Left ventricle myocardium superior (tissue), 1 donor: ENCODE results near the gene ARL6IP6. TPM values are rescaled to one million over a fixed set of nuclear protein-coding genes. Genes with fewer than 3 reads are reported as not detected.

Experiments used
- ATAC-seq: fragments of 200-7000 bp; cut with Tn5 transposase; one replicate; pipeline ENCODE4 v1.9.1; 2020; ENCODE audit warnings: mild to moderate bottlenecking, moderate library complexity
- DNase-seq: peaks from one replicate; pipeline ENCODE4 v3.0.0-alpha.2; 2020
- intact Hi-C: fragments of 100-400 bp; cut with micrococcal nuclease; formaldehyde crosslinking; loops from one replicate; pipeline ENCODE4 v1.11.0; 2022
- total RNA-seq: library from RNA; stranded (reverse); fragmentation: NEBNext Ultra II Directional; extraction: Animal tissue kit (Norgen Biotek cat#: 25700); gene quantifications from one replicate; pipeline ENCODE4 v1.2.1, GENCODE V29; 2021
- donor health status: DM: no; HTN: yes; CAD: no; lungs with severe emphysema.

The ARL6IP6 gene
- total RNA-seq, 1 donor from 2014 or later, result 7.6 TPM

DNA sequence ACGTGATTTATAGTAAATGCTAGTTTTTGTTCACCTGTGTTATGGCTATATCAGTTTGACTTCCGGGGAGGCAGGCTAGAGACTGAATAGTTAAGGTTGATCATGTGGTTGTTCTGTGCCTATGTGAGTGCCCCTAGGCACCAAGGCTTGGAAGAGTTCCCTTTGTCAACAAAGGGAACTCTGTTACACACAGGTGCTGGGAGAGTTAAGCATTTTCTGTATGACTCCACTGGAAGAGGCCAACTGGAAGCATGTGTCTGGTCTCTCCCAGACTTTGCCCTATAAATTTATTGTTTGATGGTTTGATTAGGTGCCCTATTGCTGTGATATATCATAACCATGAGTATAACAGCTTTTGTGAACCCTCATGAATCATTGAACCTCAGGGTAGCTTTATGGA is 63.8 kb downstream of the ARL6IP6 start:
- DNase-seq (no peak), ATAC-seq (no peak)
- intact Hi-C loops, result no loop called here

DNA sequence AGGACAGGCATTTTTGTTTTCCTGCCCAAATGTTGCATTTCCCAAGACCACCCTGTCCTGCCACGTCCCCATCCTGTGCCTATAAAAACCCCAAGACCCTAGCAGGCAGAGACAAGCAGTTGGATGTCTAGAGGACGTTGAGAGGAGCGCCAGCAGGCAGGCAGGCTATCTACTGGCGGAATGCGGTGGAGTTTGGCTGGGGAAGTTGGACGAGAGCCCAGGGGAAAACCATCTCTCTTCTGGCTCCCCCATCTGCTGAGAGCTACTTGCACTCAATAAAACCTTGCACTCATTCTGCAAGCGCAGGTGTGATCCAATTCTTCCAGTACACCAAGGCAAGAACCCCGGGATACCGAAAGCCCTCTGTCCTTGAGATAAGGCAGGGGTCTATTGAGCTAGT is 72.5 kb downstream of the ARL6IP6 start:
- DNase-seq (no peak), ATAC-seq (no peak)
- intact Hi-C loops, result no loop called here

DNA sequence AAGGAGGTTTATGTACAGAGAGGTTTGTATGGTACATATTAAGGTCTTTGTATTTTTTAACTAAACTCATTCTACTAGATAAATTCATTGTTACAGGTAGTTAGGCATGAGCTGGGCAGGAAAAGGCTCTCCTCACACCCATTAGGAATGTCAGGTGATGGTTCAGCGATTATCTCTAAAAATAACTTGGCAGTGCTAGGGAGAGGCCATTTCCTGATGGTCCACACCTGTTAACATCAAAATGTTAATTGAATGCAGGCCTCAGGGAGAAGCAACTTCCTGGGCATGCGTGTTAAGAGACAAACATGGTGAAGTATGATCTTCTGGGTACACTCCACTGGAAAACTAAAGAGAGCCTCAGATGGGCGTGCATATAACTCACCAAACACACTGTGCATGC is 73.6 kb downstream of the ARL6IP6 start:
- ATAC-seq (no peak), DNase-seq (no peak)
- intact Hi-C loops, result no loop called here

DNA sequence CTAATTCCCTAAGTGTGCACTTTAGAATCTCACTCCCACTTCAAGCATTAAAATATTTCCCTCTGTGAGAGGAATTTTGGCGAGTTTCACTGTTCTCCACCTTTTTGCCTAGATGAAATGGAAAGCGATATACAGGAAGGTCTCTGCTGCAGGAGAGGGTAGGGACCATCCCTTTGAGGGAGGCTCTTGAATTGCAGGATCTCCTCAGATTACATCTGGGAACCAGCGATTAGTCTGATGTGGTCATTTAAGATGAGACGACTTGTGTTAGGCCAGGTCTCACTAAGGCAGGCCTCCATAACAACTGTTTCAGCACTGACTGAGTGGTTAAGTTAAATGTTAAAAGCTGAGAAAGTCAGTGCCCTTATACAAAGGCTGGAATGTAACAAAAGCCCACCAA is 74.6 kb downstream of the ARL6IP6 start:
- DNase-seq (no peak), ATAC-seq (no peak)
- intact Hi-C loops, result no loop called here

DNA sequence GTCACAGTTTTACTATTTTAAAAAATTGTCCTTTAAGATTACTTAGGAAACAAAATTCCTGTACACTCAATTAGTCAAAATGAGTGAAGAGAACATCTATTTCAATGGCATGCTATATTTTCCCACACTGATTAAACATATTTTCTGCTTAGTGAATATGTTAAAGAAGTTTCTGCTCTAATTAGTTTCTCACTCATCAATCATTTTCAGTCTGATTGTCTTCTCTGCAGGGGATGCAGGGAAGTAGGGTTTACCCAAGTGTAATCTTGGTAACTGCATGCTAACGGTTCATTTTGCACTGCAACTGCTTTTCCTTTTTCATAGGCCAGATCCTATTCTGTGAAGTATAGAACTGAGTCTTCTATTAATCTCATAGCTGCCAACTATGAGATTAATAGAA is 78.5 kb downstream of the ARL6IP6 start:
- no peak for DNase-seq
- intact Hi-C loops, result no loop called here
- no peak for ATAC-seq

DNA sequence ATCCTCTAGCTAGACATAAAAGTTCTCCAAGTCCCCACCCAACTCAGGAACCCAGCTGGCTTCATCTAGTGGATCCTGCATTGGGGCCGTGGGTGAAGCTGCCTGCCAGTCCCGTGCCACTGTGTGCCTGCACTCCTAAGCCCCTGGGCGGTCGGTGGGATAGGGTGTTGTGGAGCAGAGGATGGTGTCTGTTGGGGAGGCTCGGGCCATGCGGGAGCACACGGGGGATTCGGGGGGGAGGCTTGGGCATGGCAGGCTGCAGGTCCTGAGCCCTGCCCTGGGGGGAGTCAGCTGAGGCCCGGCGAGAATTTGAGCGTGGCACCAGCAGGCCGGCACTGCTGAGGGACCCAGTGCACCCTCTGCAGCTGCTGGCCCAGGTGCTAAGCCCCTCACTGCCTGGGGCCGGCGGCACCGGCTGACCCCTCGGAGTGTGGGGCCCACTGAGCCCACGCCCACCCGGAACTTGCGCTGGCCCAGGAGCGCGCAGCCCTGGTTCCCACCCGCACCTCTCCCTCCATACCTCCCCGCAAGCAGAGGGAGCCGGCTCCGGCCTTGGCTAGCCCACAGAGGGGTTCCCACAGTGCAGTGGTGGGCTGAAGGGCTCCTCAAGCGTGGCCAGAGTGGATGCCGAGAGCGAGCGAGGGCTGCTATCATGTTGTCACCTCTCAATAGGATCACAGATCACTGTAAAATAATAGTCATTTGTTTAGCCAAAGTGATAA is 86.4 kb downstream of the ARL6IP6 start:
- DNase-seq (no peak), ATAC-seq (no peak)
- intact Hi-C loops, result no loop called here

DNA sequence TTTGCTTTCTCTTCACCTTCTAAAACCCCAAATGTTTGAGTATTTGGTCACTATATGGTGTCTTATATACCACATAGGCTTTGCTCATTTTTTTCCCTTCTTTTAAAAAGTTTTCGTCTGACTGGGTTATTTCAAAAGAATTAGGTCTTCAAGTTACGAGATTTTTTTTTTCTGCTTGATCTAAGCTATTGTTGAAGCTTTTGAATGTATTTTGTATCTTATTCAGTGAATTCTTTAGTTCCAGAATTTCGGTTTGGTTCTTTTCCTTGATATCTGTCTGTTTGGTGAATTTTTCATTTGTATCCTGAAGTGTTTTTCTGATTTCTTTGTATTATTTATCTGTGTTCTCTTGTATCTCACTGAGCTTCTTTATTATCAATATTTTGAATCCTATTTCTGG is 93.5 kb downstream of the ARL6IP6 start:
- ATAC-seq (no peak), DNase-seq (no peak)
- intact Hi-C loops, result no loop called here

Other genes with a start within 250 kb of the ARL6IP6 start
- gene PRPF40A, start 1.2 kb upstream of the ARL6IP6 start, total RNA-seq, result 33.2 TPM